HL-60 (cell line): ENCODE data around the gene HDHD5.

ENCODE experiments used
- DNase-seq, 2 experiments: peaks; one replicate each; pipeline ENCODE4 v3.0.0-alpha.2; 2010 to 2020; ENCODE audit warnings: low read depth in 1 of 2, low spot score in 1 of 2
- H3K27ac ChIP-seq: fragments of 250-450 bp; sonication (Bioruptor Pico); replicated peaks from 2 replicates; pipeline ENCODE4 v1.5.1; 2020; ENCODE audit warnings: mild to moderate bottlenecking, moderate library complexity
- H3K27me3 ChIP-seq: fragments of 250-450 bp; sonication (Bioruptor Pico); 2 replicates; pipeline ENCODE4 v1.5.1; 2021; ENCODE audit warnings: mild to moderate bottlenecking, moderate library complexity; ENCODE audit not compliant: insufficient read depth, poor library complexity, severe bottlenecking
- H3K4me3 ChIP-seq: replicated peaks from 2 replicates; pipeline ENCODE4 v1.5.1; 2011; ENCODE audit warnings: mild to moderate bottlenecking, control low read depth, low read length; ENCODE audit not compliant: insufficient read depth
- CTCF ChIP-seq: IDR thresholded peaks from one replicate; pipeline ENCODE4 v1.5.1; 2011; ENCODE audit warnings: low read length, control low read depth, inconsistent platforms; ENCODE audit not compliant: insufficient read depth
- GABPA ChIP-seq: IDR thresholded peaks from 2 replicates; pipeline ENCODE4 v1.6.1; 2012; ENCODE audit warnings: low read depth
- POLR2AphosphoS5 ChIP-seq: IDR thresholded peaks from 2 replicates; pipeline ENCODE4 v1.6.1; 2012; ENCODE audit warnings: low read depth
- REST ChIP-seq: IDR thresholded peaks from 2 replicates; pipeline ENCODE4 v1.6.1; 2012; ENCODE audit warnings: low read depth; ENCODE audit not compliant: insufficient replicate concordance
- SPI1 ChIP-seq: IDR thresholded peaks from 2 replicates; pipeline ENCODE4 v1.6.1; 2012; ENCODE audit warnings: low read depth, mild to moderate bottlenecking, borderline replicate concordance

HDHD5 gene

GRCh38 chr22:17140022-17140421, 19.1 kb downstream of the HDHD5 start:
- no peak for DNase-seq
- TF ChIP-seq REST (no peak), CTCF (no peak), GABPA (no peak), SPI1 (no peak), POLR2AphosphoS5 (no peak)

GRCh38 chr22:17138513-17138912, 20.6 kb downstream of the HDHD5 start:
- DNase-seq, result no peak
- H3K4me3 ChIP-seq, result no peak overlapping the region

More at GRCh38 chr22:17140022-17140421, 19.1 kb downstream of the HDHD5 start:
- Histone ChIP-seq H3K4me3 (no peak overlapping the region), H3K27me3 (no peaks in the 10 kb centered on the region), H3K27ac (no peak overlapping the region)

GRCh38 chr22:17137861-17138425, 21.1 kb downstream of the HDHD5 start:
- Histone ChIP-seq H3K27me3 (no peaks in the 10 kb centered on the region), H3K4me3 (no peak overlapping the region), H3K27ac (no peak overlapping the region)
- DNase-seq, result no peak
- no peak for TF ChIP-seq GABPA
- TF ChIP-seq CTCF, result no peak
- TF ChIP-seq POLR2AphosphoS5, result no peak
- no peak for TF ChIP-seq SPI1
- no peak for TF ChIP-seq REST

More at GRCh38 chr22:17138513-17138912, 20.6 kb downstream of the HDHD5 start:
- no peak overlapping the region for H3K27ac ChIP-seq
- H3K27me3 ChIP-seq, result no peaks in the 10 kb centered on the region
- no peak for TF ChIP-seq CTCF

- Histone ChIP-seq H3K4me3 (no peak overlapping the region), H3K27ac (no peak overlapping the region), H3K27me3 (no peaks in the 10 kb centered on the region)
- no peak for DNase-seq
- TF ChIP-seq GABPA (no peak), POLR2AphosphoS5 (no peak), CTCF (no peak), SPI1 (no peak), REST (no peak)
These were observed 21.9 kb downstream of the HDHD5 start for GRCh38 chr22:17137170-17137569.
